Hindlimb muscle (tissue), 1 donor: ENCODE data around the gene CGB2. TPM values are rescaled to one million over a fixed set of nuclear protein-coding genes. Genes with fewer than 3 reads are reported as not detected.
"Not testable (repeated sequence)": the region's sequence is repeated elsewhere in the genome, so short reads cannot be mapped to it uniquely, and the experiment has no call there.

Experiments used
- DNase-seq: peaks from one replicate; pipeline ENCODE4 v3.0.0-alpha.2; 2013
- polyA plus RNA-seq: library from polyadenylated mRNA; unstranded; fragments of 120-200 nt; gene quantifications from one replicate; pipeline ENCODE4 v1.2.1, GENCODE V29; 2013; ENCODE audit not compliant: insufficient read length

CGB2 gene
- polyA plus RNA-seq = not detected

GRCh38 chr19:49031642-49032301 lies at the start of gene CGB2:
TSS of gene CGB2 (plus strand) at chr19:49031890. CDS start at chr19:49032096, 206 bp downstream.
- not testable (repeated sequence) for DNase-seq

- DNase-seq = no peak
Observed at GRCh38 chr19:48982280-48982679, 49.4 kb upstream of the CGB2 start.

GRCh38 chr19:48985711-48986110 lies 46.0 kb upstream of the CGB2 start:
- no peak for DNase-seq

GRCh38 chr19:48986211-48986610 lies 45.5 kb upstream of the CGB2 start:
- no peak for DNase-seq

GRCh38 chr19:48987323-48987722 lies 44.4 kb upstream of the CGB2 start:
- DNase-seq = no peak

GRCh38 chr19:48988286-48988685 lies 43.4 kb upstream of the CGB2 start:
- no peak for DNase-seq

GRCh38 chr19:48988860-48989259 lies 42.8 kb upstream of the CGB2 start:
- DNase-seq = no peak

- DNase-seq = no peak
Observed at GRCh38 chr19:48989701-48990291, 41.9 kb upstream of the CGB2 start.

GRCh38 chr19:48990400-48990799 lies 41.3 kb upstream of the CGB2 start:
- no peak for DNase-seq

GRCh38 chr19:48991011-48991609 lies 40.6 kb upstream of the CGB2 start:
- DNase-seq = no peak

GRCh38 chr19:48991873-48992580 lies 39.7 kb upstream of the CGB2 start:
- peak; percentile 78 for DNase-seq

- no peak for DNase-seq
Observed at GRCh38 chr19:48992581-48993174, 39.0 kb upstream of the CGB2 start.

- peak; percentile 100 for DNase-seq
Observed at GRCh38 chr19:48993175-48994034, 38.3 kb upstream of the CGB2 start, which contains the start of the genes GYS1 and RUVBL2. TSS of gene GYS1 (minus strand) at chr19:48993309. CDS start at chr19:48993112, 197 bp downstream. TSS of gene RUVBL2 (plus strand) at chr19:48993887. CDS start at chr19:48993912, 25 bp downstream.

- DNase-seq = no peak
Observed at GRCh38 chr19:48994035-48994386, 37.7 kb upstream of the CGB2 start.

- no peak for DNase-seq
Observed at GRCh38 chr19:48997972-48998371, 33.7 kb upstream of the CGB2 start.

- no peak for DNase-seq
Observed at GRCh38 chr19:48999481-49000325, 32.0 kb upstream of the CGB2 start.

GRCh38 chr19:49004133-49004532 lies 27.6 kb upstream of the CGB2 start:
- no peak for DNase-seq

- no peak for DNase-seq
Observed at GRCh38 chr19:49004964-49005614, 26.6 kb upstream of the CGB2 start.

GRCh38 chr19:49006905-49007304 lies 24.8 kb upstream of the CGB2 start:
- DNase-seq = no peak

- no peak for DNase-seq
Observed at GRCh38 chr19:49009828-49010227, 21.9 kb upstream of the CGB2 start.
